RCC 7860 (cell line): Measurements from ENCODE around the gene KLHL17.

Experiments used
- DNase-seq: peaks from one replicate; pipeline ENCODE4 v3.0.0-alpha.2; 2015; ENCODE audit warnings: low spot score
- FAIRE-seq: peaks from 2 replicates; lab custom pipeline; 2012; peaks lifted over from hg19 to GRCh38; lab: Jason Lieb, UNC

The KLHL17 gene

GRCh38 chr1:960363-961131, at the start of gene KLHL17:
KLHL17 (plus strand) TSS chr1:960584; CDS start chr1:960694, 110 bp downstream.
- DNase-seq: peak; percentile 23
- no peak for FAIRE-seq

GRCh38 chr1:910881-911721, 49.3 kb upstream of the KLHL17 start:
- DNase-seq (peak; percentile 92), FAIRE-seq (peak; percentile 92)

- peak; percentile 68 for DNase-seq
- FAIRE-seq: peak; percentile 84
Measured at GRCh38 chr1:911875-912739, 48.3 kb upstream of the KLHL17 start.

- FAIRE-seq (peak; percentile 86), DNase-seq (peak; percentile 74)
Measured at GRCh38 chr1:912740-913301, 47.6 kb upstream of the KLHL17 start.

- FAIRE-seq: no peak
Measured at GRCh38 chr1:913491-914130, 46.8 kb upstream of the KLHL17 start.

GRCh38 chr1:914131-914890, 46.1 kb upstream of the KLHL17 start:
- FAIRE-seq (no peak), DNase-seq (no peak)

More at GRCh38 chr1:913491-914130, 46.8 kb upstream of the KLHL17 start:
- DNase-seq: no peak

GRCh38 chr1:914891-915280, 45.5 kb upstream of the KLHL17 start:
- no peak for DNase-seq
- no peak for FAIRE-seq

- DNase-seq (no peak), FAIRE-seq (no peak)
Measured at GRCh38 chr1:915295-916172, 44.9 kb upstream of the KLHL17 start.

GRCh38 chr1:916173-917075, 44.0 kb upstream of the KLHL17 start:
- FAIRE-seq: no peak
- DNase-seq: peak; percentile 34

- no peak for DNase-seq
- FAIRE-seq: no peak
Measured at GRCh38 chr1:917076-917459, 43.3 kb upstream of the KLHL17 start.

GRCh38 chr1:917466-918091, 42.8 kb upstream of the KLHL17 start:
- no peak for FAIRE-seq
- no peak for DNase-seq

GRCh38 chr1:918353-918752, 42.0 kb upstream of the KLHL17 start:
- FAIRE-seq (no peak), DNase-seq (no peak)

- FAIRE-seq (no peak), DNase-seq (no peak)
Measured at GRCh38 chr1:918843-919242, 41.5 kb upstream of the KLHL17 start.

GRCh38 chr1:919271-919872, 41.0 kb upstream of the KLHL17 start:
- FAIRE-seq (no peak), DNase-seq (no peak)

GRCh38 chr1:920010-920409, 40.4 kb upstream of the KLHL17 start:
- DNase-seq (no peak), FAIRE-seq (no peak)

- DNase-seq (no peak), FAIRE-seq (no peak)
Measured at GRCh38 chr1:920521-920920, 39.9 kb upstream of the KLHL17 start.
